PC-3 (cell line): ENCODE results near the gene GALNTL6.

Experiments
- EZH2 ChIP-seq: fragments of 300-600 bp; sonication (generic); IDR thresholded peaks from one replicate; pipeline ENCODE4 v1.6.1; 2017; ENCODE audit warnings: antibody characterized with exemption, mild to moderate bottlenecking, low read length; ENCODE audit not compliant: unreplicated experiment
- EZH2phosphoT487 ChIP-seq: fragments of 300-600 bp; sonication (generic); IDR thresholded peaks from 2 replicates; pipeline ENCODE4 v1.6.1; 2018; ENCODE audit warnings: mild to moderate bottlenecking, antibody characterized with exemption, low read length, borderline replicate concordance
- TF ChIP-seq, protein P1 (sequence below): fragments of 300-600 bp; sonication (generic); conservative IDR thresholded peaks from 2 replicates; pipeline ENCODE4 v1.5.1; 2017; ENCODE audit warnings: antibody characterized with exemption, low read depth, mild to moderate bottlenecking, low read length

- TF ChIP-seq, protein P1, sequence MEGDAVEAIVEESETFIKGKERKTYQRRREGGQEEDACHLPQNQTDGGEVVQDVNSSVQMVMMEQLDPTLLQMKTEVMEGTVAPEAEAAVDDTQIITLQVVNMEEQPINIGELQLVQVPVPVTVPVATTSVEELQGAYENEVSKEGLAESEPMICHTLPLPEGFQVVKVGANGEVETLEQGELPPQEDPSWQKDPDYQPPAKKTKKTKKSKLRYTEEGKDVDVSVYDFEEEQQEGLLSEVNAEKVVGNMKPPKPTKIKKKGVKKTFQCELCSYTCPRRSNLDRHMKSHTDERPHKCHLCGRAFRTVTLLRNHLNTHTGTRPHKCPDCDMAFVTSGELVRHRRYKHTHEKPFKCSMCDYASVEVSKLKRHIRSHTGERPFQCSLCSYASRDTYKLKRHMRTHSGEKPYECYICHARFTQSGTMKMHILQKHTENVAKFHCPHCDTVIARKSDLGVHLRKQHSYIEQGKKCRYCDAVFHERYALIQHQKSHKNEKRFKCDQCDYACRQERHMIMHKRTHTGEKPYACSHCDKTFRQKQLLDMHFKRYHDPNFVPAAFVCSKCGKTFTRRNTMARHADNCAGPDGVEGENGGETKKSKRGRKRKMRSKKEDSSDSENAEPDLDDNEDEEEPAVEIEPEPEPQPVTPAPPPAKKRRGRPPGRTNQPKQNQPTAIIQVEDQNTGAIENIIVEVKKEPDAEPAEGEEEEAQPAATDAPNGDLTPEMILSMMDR: no peak
- TF ChIP-seq EZH2 (no peak), EZH2phosphoT487 (no peak)
These were observed 848.9 kb downstream of the GALNTL6 start for GRCh38 chr4:172662113-172662512.
